RPMI7951 (cell line): ENCODE data around the gene ANKRD53. TPM values are rescaled to one million over a fixed set of nuclear protein-coding genes. Genes with fewer than 3 reads are reported as not detected.

Experiments used
- DNase-seq: peaks from one replicate; pipeline ENCODE4 v3.0.0-alpha.2; 2012; ENCODE audit warnings: low read depth
- total RNA-seq: library from RNA; depleted of rRNA; stranded (reverse); fragments of >200 nt; shearing (Covaris generic); gene quantifications from 2 replicates; pipeline ENCODE4 v1.2.3, GENCODE V29; 2014; rRNA removed

Gene ANKRD53
- 0.20 TPM in 1 of 2 replicates, not detected in the other for total RNA-seq

DNA sequence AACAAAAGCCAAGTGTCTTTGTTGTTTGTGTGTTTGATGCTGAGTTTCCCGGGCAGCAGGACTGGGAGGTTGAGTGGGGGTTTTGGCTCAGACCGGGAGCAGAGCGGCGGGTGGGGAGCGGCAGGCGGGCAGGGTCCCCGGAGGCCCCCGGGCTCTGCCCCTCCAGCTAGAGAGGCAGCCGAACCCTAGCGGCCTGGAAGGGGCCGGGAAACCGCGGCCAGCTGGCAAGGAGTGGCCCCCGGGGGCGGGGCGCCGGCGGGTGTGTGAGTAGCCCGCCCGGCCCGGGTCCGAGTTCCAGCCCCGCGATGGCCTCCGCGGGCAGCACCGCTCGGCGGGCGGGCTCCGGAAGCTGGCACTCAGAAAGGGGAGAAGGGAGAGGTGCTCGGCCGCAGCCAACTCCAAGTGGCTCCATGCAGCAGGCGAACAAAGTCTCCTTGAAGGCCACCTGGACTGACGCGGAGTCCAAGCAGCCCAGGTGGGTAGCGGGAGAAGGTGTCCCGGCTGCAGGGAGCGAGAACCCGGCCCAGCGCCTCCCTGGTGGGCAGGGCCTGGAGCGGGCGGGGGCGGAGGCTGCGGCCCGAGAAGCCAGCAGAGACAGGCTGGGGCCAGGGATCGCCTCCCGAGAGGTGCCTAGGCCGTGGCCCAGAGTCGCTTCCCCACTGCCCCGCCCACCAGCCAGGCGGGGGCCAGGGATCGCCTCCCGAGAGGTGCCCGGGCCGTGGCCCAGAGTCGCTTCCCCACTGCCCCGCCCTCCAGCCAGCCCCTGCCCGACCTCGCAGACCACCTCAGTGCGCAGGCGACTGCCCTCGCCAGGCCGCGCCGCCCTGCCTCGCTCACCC, at the start of gene ANKRD53:
ANKRD53 (plus strand) TSS at position 290 of the 839 bp plus-strand sequence; CDS start at position 306, 16 bp downstream.
- peak; percentile 42 for DNase-seq

DNA sequence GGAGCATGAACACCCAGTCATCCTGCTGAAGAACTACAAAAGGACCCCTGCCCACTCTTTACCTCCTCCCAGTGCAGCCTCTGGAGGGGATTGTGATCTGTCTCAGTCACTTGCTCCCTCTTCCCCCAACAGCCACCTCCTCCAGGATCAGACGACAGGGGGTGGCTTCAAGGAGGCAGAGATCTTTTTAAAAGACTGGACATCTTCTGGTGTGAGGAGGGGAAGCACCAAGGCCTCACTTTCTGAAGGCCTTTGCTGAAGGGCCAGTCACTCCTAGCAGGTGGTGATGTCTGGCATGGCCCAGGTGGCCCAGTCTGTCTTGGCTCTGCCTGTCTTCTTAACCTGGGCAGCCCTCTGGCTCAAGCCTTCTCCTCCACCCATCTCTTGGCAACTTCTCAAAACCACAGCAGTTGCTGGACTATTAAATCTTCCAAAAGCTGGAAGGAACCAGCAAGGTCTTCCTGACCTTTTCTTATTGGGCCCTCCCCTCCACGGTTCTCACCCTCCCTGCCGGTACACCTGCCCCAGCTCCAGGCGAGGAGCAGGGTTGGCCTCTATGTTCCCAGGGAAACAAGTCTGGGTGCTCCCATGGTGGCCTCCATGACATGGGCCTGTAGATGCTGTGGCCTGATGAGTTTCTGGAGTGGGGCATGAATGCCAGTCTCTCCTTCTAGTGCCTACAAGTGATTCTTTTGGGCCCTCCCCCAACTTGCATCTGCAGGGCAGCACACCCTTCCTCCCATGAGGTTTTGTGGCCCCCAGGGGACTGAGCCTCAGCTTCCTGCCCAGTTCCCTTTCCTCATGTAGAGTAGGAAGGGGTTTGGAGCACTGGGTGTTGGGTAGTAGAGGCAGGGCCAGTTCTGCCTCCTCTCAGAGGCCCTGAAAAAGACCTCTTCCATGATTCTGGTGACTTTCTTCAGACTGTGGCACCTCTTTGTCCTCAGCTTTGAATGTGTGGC, 47.8 kb upstream of the ANKRD53 start:
- DNase-seq: no peak

GRCh38 chr2:70931376-70932000, 46.9 kb upstream of the ANKRD53 start:
- no peak for DNase-seq

- no peak for DNase-seq
These were observed 45.7 kb upstream of the ANKRD53 start for GRCh38 chr2:70932631-70933230.

- no peak for DNase-seq
These were observed 43.4 kb upstream of the ANKRD53 start for GRCh38 chr2:70934981-70935380.

- DNase-seq: no peak
These were observed 42.8 kb upstream of the ANKRD53 start, which contains the start of gene ATP6V1B1 for GRCh38 chr2:70935468-70936164. ATP6V1B1 (plus strand) TSS chr2:70935900; CDS start chr2:70935955, 55 bp downstream.

- no peak for DNase-seq
These were observed 42.1 kb upstream of the ANKRD53 start for GRCh38 chr2:70936165-70936978.

GRCh38 chr2:70936979-70937811, 41.2 kb upstream of the ANKRD53 start:
- no peak for DNase-seq

GRCh38 chr2:70937866-70938585, 40.4 kb upstream of the ANKRD53 start:
- DNase-seq: no peak

- DNase-seq: no peak
These were observed 39.9 kb upstream of the ANKRD53 start for GRCh38 chr2:70938586-70938950.

GRCh38 chr2:70939001-70939838, 39.2 kb upstream of the ANKRD53 start:
- DNase-seq: no peak

DNA sequence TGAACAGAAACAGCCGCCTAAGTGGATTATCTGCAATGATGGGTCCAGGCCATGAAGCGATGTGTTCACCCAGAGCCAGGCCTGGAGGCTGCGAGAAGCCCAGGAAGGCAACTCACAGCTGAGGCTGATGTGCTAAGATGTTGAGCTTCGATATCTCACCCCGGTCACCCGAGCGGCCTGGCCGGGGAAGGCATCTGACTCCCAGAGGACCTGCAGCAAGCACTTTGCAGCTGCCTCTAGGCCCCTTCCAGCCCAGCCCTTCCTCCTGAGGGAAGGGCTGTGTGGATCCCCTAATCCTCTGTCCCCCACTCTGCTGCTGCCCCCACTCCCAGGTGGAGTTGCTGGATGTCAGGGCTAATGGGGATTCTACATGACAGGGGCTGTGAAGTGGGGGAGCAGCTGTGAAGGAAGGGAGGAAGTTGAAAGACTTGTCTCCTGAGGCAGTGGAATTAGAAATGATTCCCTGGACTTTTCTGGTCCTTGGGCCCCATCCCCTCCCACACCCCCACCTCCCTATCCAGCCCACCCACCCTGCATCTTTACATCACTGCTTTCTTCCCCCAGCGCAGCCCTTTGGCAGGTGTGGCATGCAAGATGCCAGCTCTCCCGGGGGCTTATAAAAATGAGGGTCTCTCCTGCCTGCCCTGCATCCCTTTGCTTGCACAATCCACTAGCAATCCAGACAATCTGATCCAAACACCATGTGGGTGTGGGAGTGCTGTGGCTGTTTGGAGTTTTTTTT, 38.4 kb upstream of the ANKRD53 start:
- DNase-seq: no peak

- DNase-seq: no peak
These were observed 37.2 kb upstream of the ANKRD53 start for GRCh38 chr2:70941186-70941585.

GRCh38 chr2:70941701-70942100, 36.7 kb upstream of the ANKRD53 start:
- DNase-seq: no peak

- DNase-seq: no peak
These were observed 35.8 kb upstream of the ANKRD53 start for GRCh38 chr2:70942396-70943204.
